Mesenteric fat pad (tissue), 1 donor: ENCODE results near the gene ARL10. TPM values are rescaled to one million over a fixed set of nuclear protein-coding genes. Genes with fewer than 3 reads are reported as not detected.
A peak's percentile ranks its signal among the peaks of the same experiment; 100 is the strongest.

Source experiments
- DNase-seq: peaks from one replicate; pipeline ENCODE4 v3.0.0-alpha.2; 2020; ENCODE audit warnings: low spot score
- long read RNA-seq: library from polyadenylated mRNA; unstranded; transcript quantifications from one replicate; pipeline ENCODE4 v2.0.0, GENCODE V29; 2020
- total RNA-seq: library from RNA; stranded (reverse); fragmentation: NEBNext Ultra II Directional; extraction: Animal tissue kit (Norgen Biotek cat#: 25700); gene quantifications from one replicate; pipeline ENCODE4 v1.2.1, GENCODE V29; 2021
- donor health status: DM: yes; HTN: yes; CAD: no.

Gene ARL10
- total RNA-seq, result 4.4 TPM
- long read RNA-seq, partial matches to known transcripts, result 0 of 3 reads
- long read RNA-seq, other reads (novel, unspliced or antisense), result 3 of 3 reads

- no peak for DNase-seq
Measured at GRCh38 chr5:176365351-176366231, at the start of gene ARL10. TSS of gene ARL10 (plus strand) at chr5:176365487. CDS start at chr5:176365564, 77 bp downstream.

DNA sequence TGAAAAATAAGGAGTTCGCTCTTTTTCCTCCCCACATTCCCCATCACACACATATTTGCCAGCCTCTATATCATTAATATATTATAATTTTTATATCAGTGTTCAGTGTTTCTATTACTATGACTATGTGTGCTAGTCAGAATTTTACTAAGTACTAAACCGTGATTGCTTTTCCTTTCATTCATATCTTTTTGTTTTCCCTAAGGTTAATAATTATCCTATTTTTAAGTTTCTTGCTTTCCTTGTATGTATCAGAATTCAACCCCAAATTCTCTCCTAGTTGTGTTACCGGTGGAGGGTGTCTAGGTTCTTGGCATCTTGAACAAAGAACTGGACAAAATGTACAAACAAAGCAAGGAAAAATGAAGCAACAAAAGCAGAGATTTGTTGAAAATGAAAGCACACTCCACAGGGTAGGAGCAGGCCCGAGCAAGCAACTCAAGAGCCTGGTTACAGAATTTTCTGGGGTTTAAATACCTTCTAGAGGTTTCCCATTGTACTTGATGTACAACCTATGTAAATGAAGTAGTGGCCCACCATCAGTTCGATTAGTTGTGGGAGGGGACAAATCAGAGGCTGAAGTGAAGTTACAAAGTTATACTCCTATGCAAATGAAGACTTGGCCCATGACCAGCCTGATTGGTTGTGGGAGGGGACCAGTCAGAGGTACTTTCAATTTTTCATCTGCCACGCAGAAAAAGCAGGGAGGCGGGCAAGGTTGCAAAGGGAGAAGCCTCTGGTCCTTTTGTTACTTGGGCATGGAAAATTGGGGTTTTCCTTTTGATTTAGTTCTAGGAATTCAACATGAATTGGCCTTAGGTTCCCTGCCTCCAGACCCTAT, 47.5 kb upstream of the ARL10 start:
- DNase-seq, result no peak

- no peak for DNase-seq
Measured at GRCh38 chr5:176319827-176320554, 45.3 kb upstream of the ARL10 start.

- no peak for DNase-seq
Measured at GRCh38 chr5:176320577-176320976, 44.7 kb upstream of the ARL10 start.

- no peak for DNase-seq
Measured at GRCh38 chr5:176334031-176334770, 31.1 kb upstream of the ARL10 start.

- DNase-seq, result no peak
Measured at GRCh38 chr5:176337913-176338312, 27.4 kb upstream of the ARL10 start.

GRCh38 chr5:176339304-176339703, 26.0 kb upstream of the ARL10 start:
- DNase-seq, result no peak

DNA sequence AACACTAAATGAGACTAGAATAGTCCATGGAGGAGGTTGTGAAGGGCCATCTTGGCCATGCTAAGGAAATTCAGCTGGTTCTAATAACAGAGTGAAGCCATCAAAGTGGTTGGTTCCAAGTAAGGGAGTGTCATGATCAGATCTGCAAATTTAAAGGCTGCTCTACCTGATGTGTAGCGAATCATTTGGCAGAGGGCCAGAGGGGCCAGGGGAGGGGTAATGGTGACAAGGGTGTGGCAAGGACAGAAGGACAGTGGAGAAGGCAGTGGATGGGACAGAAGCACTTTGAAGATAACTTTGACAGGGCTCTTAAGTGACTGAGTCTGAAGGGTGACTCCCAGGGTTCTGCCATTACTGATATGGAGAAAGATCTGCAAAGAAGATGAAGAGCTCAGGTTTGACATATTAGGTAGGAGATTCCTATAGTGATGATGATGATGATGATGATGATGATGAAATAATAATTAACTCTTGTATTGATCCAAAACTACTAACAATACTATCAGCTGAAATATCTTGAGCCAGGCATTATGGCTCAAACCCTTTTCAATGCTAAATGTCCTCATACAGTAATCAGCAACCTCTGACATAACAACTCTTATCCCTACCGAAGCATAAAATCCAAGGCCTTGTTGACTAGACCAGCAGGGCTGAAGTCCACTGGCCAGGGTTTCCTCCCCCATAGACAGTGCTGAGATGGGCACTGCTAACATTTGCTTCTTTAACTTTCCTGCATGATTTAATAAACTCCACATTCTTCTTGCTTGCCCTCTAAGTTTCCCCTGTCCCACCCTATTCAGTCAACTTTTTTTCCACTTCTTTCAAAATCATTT, 23.7 kb upstream of the ARL10 start:
- no peak for DNase-seq

- DNase-seq, result no peak
Measured at GRCh38 chr5:176342158-176342483, 23.2 kb upstream of the ARL10 start.

DNA sequence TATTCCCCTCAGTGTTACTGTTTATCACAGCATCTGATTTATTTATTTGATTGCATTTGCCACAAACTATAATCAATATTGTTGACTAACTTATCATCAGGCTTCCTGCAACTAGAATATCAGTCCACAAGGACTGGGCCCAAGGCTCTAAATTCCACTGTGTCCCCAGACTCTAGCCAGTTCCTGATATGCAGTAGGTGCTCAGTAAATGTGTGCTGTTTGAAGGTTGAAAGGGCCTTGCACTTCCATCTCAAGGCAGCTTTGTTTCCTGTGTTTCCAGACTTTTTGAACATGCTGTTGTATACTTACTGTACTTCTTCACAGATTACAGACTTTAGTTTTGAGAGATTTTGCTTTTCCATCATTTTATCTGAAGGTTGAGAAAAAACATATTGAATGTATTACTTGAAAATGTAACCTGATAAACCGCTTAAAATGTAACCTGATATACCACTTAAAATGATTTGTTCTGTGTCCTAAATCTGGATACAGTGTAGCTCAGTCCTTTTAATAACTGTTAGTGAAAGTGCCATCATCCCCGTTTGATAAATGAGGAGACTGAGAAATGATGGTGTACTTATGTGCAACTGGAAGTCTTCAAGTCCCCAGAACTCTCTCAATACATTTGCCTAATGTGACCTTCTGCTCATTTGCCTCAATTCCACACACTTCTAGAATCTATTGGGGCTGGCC, 22.4 kb upstream of the ARL10 start:
- DNase-seq, result no peak

DNA sequence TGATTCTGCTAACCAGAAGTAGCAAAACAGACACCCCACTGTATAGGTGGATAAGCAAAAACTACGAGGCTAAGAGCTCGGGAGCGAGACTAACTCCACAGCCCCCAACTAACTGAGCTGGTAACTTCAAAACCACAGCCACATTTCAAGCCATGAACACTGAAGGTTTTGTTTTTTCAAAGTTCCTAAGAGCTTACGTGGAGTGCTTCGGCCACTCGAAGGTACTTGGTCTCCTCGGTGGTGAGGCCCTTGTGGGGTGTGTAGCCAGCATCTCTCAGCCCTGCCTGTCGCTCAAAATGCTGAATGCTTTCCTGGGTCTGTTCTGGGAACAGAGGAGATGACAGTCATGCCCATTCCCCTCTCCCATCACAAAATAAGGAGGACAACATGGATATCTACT, 14.9 kb upstream of the ARL10 start:
- DNase-seq, result peak; percentile 57

DNA sequence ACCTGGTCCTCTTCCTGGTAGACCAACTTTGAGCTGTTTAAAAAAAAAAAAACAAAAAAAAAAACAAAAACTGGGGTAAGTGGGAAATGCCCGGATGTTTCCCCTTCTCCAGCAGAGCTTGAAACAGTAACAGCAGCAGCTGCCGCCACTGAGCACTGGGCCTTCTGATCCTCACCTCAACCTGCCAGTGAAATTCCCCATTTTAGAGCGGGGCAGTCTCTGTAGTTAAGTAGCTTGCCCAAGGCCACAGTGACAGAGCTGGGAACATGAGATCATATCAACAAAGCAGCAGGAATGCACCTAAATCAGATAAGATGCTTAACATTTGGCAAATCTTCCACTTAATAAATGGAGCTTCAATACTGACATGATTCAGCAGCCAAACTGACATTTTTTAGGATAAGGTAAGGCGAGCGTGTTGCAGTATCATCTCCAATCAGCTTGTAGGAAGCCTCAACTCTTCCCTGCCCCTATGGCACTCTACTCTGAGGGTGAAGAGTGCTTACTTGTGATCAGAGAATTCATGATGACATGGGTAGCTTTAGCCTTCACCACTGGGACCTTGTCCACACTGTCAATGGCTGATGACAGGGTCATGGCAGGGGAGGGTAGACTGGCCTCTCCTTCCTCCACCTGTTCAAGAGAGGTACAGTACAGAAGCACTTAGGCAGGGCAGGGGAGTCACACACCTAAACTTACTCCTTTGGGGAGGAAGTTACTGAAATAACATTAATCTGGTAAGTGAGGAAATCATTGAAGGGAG, 13.0 kb upstream of the ARL10 start:
- DNase-seq, result peak; percentile 14

- DNase-seq, result peak; percentile 49
Measured at GRCh38 chr5:176353533-176353932, 11.8 kb upstream of the ARL10 start.

GRCh38 chr5:176355400-176356178, 9.7 kb upstream of the ARL10 start:
- no peak for DNase-seq

DNA sequence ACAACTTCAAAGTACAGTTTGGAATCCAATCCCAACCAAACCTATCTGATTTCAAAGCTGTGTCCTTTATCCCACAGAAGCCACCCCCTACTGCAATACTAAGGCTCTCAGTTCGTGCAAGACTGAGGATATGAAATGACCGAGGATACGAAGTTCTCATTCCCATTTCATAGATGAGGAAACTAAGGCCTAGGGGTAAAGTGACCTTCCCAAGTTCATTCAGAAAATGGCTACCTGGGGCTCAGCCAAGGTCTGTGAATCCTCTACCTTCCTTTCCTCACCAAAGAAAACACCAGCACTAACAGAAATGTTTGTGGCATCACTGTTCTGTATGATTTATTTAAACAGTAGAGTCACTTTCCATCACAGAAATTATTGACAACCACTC, 9.1 kb upstream of the ARL10 start:
- DNase-seq, result no peak

DNA sequence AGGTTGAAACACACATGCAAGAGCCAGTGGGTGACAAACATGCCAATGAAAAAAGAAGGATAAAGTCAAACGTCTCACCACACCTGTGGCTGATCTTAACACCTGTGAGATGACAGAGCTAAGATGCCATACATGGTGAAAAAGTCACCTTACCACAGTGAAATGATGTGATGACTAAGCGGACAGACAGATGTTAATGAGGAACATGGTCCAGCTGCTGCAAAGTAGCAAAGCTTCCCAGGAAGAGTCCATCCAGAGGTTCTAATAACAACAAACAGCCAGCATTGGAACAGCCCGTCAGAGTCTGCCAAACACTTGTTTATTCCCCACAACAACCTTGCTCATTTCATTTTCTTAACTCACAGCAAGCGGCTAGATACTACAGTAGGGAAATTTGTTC, 5.6 kb upstream of the ARL10 start:
- DNase-seq, result no peak

DNA sequence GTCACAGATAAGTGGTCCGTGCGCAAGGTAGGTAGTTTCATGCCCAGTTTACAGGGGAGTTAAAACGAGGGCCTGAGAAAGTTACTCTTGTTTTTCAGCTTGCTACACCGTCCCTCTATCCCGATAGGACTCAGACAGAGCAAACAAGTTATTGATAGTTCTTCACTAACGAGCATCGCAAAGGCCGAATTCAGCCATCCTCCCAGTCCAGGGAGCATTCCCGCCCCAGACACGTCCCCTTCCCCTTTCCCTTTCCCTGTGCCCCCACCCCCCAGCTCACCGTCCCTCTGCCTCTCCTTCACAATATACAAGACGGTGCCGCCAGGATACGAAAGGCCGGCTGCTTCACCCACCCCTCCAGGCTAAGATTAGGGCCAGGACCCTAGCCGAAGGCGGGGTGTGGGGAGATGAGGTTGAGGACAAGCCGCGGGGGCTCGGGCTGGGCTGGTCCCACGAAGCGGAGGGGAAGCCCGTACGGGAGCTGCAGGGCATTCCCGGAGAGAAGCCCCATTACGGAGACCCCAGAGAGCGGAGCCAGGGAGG, 4.3 kb upstream of the ARL10 start:
- no peak for DNase-seq
